HG02870 (cell line): ENCODE data around the gene GAPVD1.
"Not testable (repeated sequence)": the region's sequence is repeated elsewhere in the genome, so short reads cannot be mapped to it uniquely, and the experiment has no call there.

Experiments
- ATAC-seq: cut with Tn5 transposase; IDR thresholded peaks from one replicate; pipeline ENCODE4 v1.9.1; 2021; ENCODE audit warnings: mild to moderate bottlenecking, moderate library complexity; ENCODE audit not compliant: unreplicated experiment

The GAPVD1 gene

GRCh38 chr9:125304273-125304672 is 42.6 kb downstream of the GAPVD1 start:
- ATAC-seq: no peak

- ATAC-seq: no peak
Observed at GRCh38 chr9:125312411-125312810, 50.8 kb downstream of the GAPVD1 start.

- not testable (repeated sequence) for ATAC-seq
Observed at GRCh38 chr9:125316359-125316758, 54.7 kb downstream of the GAPVD1 start.

GRCh38 chr9:125317704-125318103 is 56.1 kb downstream of the GAPVD1 start:
- no peak for ATAC-seq

GRCh38 chr9:125321496-125321895 is 59.9 kb downstream of the GAPVD1 start:
- no peak for ATAC-seq

GRCh38 chr9:125323615-125324014 is 62.0 kb downstream of the GAPVD1 start:
- no peak for ATAC-seq

GRCh38 chr9:125325826-125326225 is 64.2 kb downstream of the GAPVD1 start:
- ATAC-seq: no peak

- ATAC-seq: no peak
Observed at GRCh38 chr9:125329978-125330377, 68.4 kb downstream of the GAPVD1 start.

- no peak for ATAC-seq
Observed at GRCh38 chr9:125330587-125330986, 69.0 kb downstream of the GAPVD1 start.

- peak; percentile 87 for ATAC-seq
Observed at GRCh38 chr9:125332527-125332926, 70.9 kb downstream of the GAPVD1 start.

GRCh38 chr9:125337236-125337635 is 75.6 kb downstream of the GAPVD1 start:
- ATAC-seq: no peak

- no peak for ATAC-seq
Observed at GRCh38 chr9:125338929-125339328, 77.3 kb downstream of the GAPVD1 start.

- ATAC-seq: no peak
Observed at GRCh38 chr9:125341566-125341965, 79.9 kb downstream of the GAPVD1 start.

- no peak for ATAC-seq
Observed at GRCh38 chr9:125343518-125344275, 82.1 kb downstream of the GAPVD1 start.

GRCh38 chr9:125346080-125346732 is 84.6 kb downstream of the GAPVD1 start:
- no peak for ATAC-seq

GRCh38 chr9:125355601-125356000 is 94.0 kb downstream of the GAPVD1 start:
- no peak for ATAC-seq

GRCh38 chr9:125356032-125356431 is 94.4 kb downstream of the GAPVD1 start:
- no peak for ATAC-seq

- no peak for ATAC-seq
Observed at GRCh38 chr9:125359011-125359410, 97.4 kb downstream of the GAPVD1 start.

- no peak for ATAC-seq
Observed at GRCh38 chr9:125360601-125361000, 99.0 kb downstream of the GAPVD1 start.

- ATAC-seq: no peak
Observed at GRCh38 chr9:125361837-125362531, 100.4 kb downstream of the GAPVD1 start.

GRCh38 chr9:125366676-125367075 is 105.0 kb downstream of the GAPVD1 start:
- ATAC-seq: no peak

GRCh38 chr9:125370786-125371185 is 109.2 kb downstream of the GAPVD1 start:
- no peak for ATAC-seq
